Transverse colon (tissue), 4 donors: ENCODE data around the gene RAD52. TPM values are rescaled to one million over a fixed set of nuclear protein-coding genes. Genes with fewer than 3 reads are reported as not detected.

Experiments
- DNase-seq: peaks from one replicate; pipeline ENCODE4 v3.0.0-alpha.2; 2019
- H3K27ac ChIP-seq, 4 donors: fragments of 200-600 bp; sonication (generic); 2 replicates each; pipeline ENCODE4 v1.5.1; 2016 to 2018; ENCODE audit warnings: inconsistent platforms in 4 of 4
- H3K27me3 ChIP-seq: fragments of 200-600 bp; sonication (generic); 2 replicates; pipeline ENCODE4 v1.5.1; 2017; ENCODE audit warnings: inconsistent platforms
- H3K36me3 ChIP-seq, 4 donors: fragments of 200-600 bp; sonication (generic); 2 replicates each; pipeline ENCODE4 v1.5.1; 2017 to 2019; ENCODE audit warnings: inconsistent platforms in 4 of 4
- H3K4me1 ChIP-seq, 4 donors: fragments of 200-600 bp; sonication (generic); 2 replicates each; pipeline ENCODE4 v1.5.1; 2017 to 2020; ENCODE audit warnings: inconsistent platforms in 4 of 4
- H3K4me3 ChIP-seq, 4 donors: fragments of 200-600 bp; sonication (generic); 1 replicate in 1 of 4; 2 replicates in 3 of 4; pipeline versions ENCODE4 v1.5.1 to v1.6.1; 2017 to 2019; ENCODE audit warnings: inconsistent platforms in 4 of 4
- H3K9me3 ChIP-seq, 2 donors: fragments of 200-600 bp; sonication (generic); 2 replicates each; pipeline ENCODE4 v1.5.1; 2017 to 2019; ENCODE audit warnings: inconsistent platforms in 2 of 2
- EP300 ChIP-seq: sonication (generic); formaldehyde crosslinking; IDR thresholded peaks from one replicate; pipeline ENCODE4 v1.6.1; 2017; ENCODE audit warnings: antibody characterized with exemption, low read depth
- POLR2A ChIP-seq: fragments of 450-650 bp; IDR thresholded peaks from one replicate; pipeline ENCODE4 v1.6.1; 2016; ENCODE audit warnings: antibody characterized with exemption, mild to moderate bottlenecking, moderate library complexity
- POLR2AphosphoS5 ChIP-seq, 3 donors: sonication (generic); formaldehyde crosslinking; IDR thresholded peaks; one replicate each; pipeline ENCODE4 v1.6.1; 2016; ENCODE audit warnings: antibody characterized with exemption in 3 of 3
- WGBS, 2 donors: methylation state at CpG; one replicate each; pipeline ENCODE4 v1.1.5; 2018; ENCODE audit warnings: low coverage in 1 of 2; 5-methylcytosine and 5-hydroxymethylcytosine counted together
- in situ Hi-C, 4 donors: fragments of 200-750 bp; cut with MboI; loops; one replicate each; pipeline versions ENCODE4 v1.15.0 to v1.15.1; 2017; ENCODE audit warnings: low sequenced_read_pairs in 3 of 4, low pct_ligation_motif_present in 1 of 4, low pct_unique_long_range_greater_than_20kb in 1 of 4
- intact Hi-C: fragments of 100-400 bp; cut with DNase I; formaldehyde crosslinking; loops from one replicate; pipeline ENCODE4 v1.15.1; 2023; ENCODE audit warnings: low total_unique reads
- total RNA-seq, 4 donors: library from RNA; depleted of rRNA; stranded (reverse); fragments of >200 nt; gene quantifications; one replicate each; pipeline ENCODE4 v1.1.0, GENCODE V29; 2016
- TF ChIP-seq, protein P1 (sequence below), 5 experiments: fragments of 200-600 bp in 3 of 5; fragments of 450-650 bp in 2 of 5; sonication (generic) in 3 of 5; IDR thresholded peaks; 1 replicate in 2 of 5; 2 replicates in 3 of 5; pipeline ENCODE4 v1.5.1; 2016 to 2017; ENCODE audit warnings: antibody characterized with exemption in 5 of 5, inconsistent platforms in 3 of 5, mild to moderate bottlenecking in 2 of 5, moderate library complexity in 1 of 5

The RAD52 gene
- total RNA-seq, 4 donors from 2014 or later = 12.7 to 84.2 (median 31.4) TPM

DNA sequence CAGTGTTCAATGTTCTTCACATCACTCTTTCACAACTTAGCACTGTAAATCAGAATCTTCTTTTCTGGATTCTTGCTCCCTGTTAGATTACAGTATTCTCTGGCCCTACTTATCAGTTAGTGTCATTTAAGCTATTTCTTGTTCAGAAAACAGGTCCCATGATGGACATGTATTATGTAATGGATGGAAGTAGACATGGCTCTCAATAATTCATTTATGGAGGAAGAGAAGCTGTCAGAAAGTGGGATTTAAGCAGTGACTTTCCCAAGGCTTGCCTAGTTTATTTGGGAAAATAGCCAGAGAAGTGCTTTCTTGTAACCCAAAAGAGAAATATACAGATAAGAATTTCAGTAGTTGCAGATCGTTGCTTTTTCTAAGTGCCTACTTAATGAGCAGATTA, 43.2 kb upstream of the RAD52 start:
- intact Hi-C loops = no loop called here
- Histone ChIP-seq H3K27ac (peak overlapping the region in 2 of 4 donors; percentile 95 to 97), H3K4me3 (peak overlapping the region in 1 of 4 donors; percentile 80), H3K4me1 (peaks cover 21 to 49% (median 30%) of the 10 kb centered on the region in 4 donors), H3K27me3 (no peaks in the 10 kb centered on the region), H3K36me3 (no peaks in the 10 kb centered on the region), H3K9me3 (no peaks in the 10 kb centered on the region)
- WGBS, 2 donors = 70 to 77% methylated on average over 1 of the region's 1 CpG
- TF ChIP-seq, protein P1, sequence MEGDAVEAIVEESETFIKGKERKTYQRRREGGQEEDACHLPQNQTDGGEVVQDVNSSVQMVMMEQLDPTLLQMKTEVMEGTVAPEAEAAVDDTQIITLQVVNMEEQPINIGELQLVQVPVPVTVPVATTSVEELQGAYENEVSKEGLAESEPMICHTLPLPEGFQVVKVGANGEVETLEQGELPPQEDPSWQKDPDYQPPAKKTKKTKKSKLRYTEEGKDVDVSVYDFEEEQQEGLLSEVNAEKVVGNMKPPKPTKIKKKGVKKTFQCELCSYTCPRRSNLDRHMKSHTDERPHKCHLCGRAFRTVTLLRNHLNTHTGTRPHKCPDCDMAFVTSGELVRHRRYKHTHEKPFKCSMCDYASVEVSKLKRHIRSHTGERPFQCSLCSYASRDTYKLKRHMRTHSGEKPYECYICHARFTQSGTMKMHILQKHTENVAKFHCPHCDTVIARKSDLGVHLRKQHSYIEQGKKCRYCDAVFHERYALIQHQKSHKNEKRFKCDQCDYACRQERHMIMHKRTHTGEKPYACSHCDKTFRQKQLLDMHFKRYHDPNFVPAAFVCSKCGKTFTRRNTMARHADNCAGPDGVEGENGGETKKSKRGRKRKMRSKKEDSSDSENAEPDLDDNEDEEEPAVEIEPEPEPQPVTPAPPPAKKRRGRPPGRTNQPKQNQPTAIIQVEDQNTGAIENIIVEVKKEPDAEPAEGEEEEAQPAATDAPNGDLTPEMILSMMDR (IDR thresholded peaks at IDR 0.05) = no peak
- no peak for TF ChIP-seq EP300
- TF ChIP-seq POLR2AphosphoS5 (IDR thresholded peaks at IDR 0.05) = no peak
- TF ChIP-seq POLR2A = no peak
- no peak for DNase-seq
- in situ Hi-C loops = no loop called here

DNA sequence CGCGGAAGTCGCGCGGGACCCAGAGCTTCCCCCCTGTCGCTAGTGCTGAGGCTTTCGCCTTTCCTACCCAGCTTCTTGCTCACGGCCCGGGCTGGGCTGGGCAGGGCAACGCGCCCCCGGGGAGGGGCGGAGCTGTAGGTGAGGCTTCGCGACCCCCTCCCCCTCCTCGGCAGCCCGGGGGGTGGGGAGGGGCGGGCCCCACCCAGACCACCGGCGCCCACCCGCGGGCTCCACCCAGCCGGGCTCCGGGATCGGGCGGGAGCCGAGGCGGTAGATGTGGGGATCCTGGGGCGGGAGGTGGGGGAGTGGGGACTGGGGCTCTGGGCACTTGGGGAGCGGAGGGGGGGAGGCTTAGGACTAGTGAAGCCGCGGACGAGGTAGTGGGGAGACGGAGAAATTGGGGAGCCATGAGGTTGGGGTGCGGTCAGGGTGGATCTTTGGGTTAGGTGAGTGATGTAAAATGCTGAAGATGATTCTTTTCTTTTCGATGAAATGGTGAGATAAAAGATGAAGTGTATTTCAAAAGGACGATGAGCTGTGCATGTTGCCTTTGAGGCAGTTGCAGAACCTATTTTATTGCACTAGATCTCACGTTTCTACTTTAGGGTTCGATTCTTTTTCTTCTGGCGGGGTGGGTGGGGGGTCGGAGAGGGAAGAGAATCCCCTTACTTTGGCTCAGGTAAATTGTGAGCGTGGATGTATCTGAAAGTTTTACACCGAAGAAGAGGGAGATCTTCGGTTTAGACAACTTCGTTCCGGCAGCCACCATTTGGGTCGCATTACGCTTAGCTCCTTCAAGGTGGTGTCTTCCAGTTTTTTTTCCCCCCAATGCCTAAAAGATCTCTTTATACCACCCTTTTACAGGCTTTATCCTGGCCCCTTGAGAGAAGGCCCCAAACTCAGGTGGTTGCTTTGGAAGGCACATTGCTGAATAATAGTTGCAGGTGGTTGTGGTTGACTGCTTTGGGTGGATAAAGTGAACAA, 42.1 kb upstream of the RAD52 start:
- H3K4me3 ChIP-seq = peak overlapping the region; percentile 80 to 95 (median 86)
- no peaks in the 10 kb centered on the region for H3K9me3 ChIP-seq
- H3K4me1 ChIP-seq = peaks cover 21 to 46% (median 30%) of the 10 kb centered on the region in 4 donors
- no peaks in the 10 kb centered on the region for H3K27me3 ChIP-seq
- intact Hi-C loops (no loop called here), in situ Hi-C loops (no loop called here)
- 7 to 14% methylated on average over 15 to 25 of the region's 48 CpGs for WGBS, 2 donors
- peak; percentile 35 for DNase-seq
- H3K27ac ChIP-seq = peak overlapping the region; percentile 95 to 98 (median 96)
- H3K36me3 ChIP-seq = no peaks in the 10 kb centered on the region
- TF ChIP-seq EP300 (no peak), POLR2AphosphoS5 (IDR thresholded peaks at IDR 0.05) (no peak), POLR2A (no peak)
- TF ChIP-seq, protein P1 (IDR thresholded peaks at IDR 0.05) = no peak

DNA sequence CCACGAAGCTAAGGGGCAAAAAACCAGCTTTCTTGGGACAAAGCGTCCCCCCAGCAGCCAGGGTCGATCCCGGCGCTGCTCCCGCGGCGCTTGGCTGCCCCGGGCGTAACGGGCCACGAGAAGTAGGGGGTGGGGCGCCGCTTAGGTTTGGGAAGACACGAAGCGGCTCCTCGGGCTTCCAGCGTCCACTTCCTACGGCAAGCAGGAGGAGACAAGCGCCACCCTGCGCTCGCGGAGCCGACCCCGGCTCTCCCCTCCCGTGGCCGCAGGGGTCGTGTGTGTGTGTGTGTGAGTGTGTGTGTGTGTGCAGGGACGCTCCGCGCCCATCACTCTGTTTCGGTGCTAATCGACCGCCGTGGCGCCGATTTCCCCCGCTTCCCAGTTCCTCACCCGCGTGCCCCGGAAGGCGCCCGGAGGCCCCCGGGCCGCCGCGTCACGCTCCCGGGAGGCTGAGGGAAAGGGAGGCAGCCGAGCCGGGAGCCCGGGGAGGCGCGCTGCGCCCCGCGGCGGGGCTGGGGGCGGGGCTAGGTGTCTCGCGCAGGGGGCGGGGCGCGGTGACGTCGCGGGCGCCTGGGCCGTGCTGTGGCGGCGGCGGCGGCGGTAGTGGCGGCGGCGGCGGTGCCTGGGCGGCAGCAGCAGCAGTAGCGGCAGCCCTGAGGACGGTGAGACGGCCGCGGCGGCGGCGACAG, 41.3 kb upstream of the RAD52 start, which contains the start of gene ERC1:
Gene ERC1, plus strand, starts transcription at position 563 of the 689 bp plus-strand sequence. CDS start 36,681 bp downstream, outside the sequence.
- H3K4me1 ChIP-seq = peaks cover 21 to 46% (median 30%) of the 10 kb centered on the region in 4 donors
- peak within 1 kb of the TSS; percentile 95 to 98 (median 96) for H3K27ac ChIP-seq
- in situ Hi-C loops (no loop called here), intact Hi-C loops (no loop called here)
- H3K9me3 ChIP-seq = no peaks in the 10 kb centered on the region
- WGBS, 2 donors = 1% methylated on average over 39 of the region's 87 CpGs; no CpG with 5 or more reads in 1 of the 2 donors
- H3K27me3 ChIP-seq = no peaks in the 10 kb centered on the region
- peak; percentile 91 for DNase-seq
- TF ChIP-seq POLR2AphosphoS5 (IDR thresholded peaks at IDR 0.05) (peak; percentile 70 to 72 (median 71)), EP300 (no peak), POLR2A (peak; percentile 80)
- TF ChIP-seq, protein P1 (IDR thresholded peaks at IDR 0.05) = peak in 2 of 5 experiments; percentile 12 to 33
- peak within 1 kb of the TSS; percentile 80 to 95 (median 86) for H3K4me3 ChIP-seq
- no peaks in the 10 kb centered on the region for H3K36me3 ChIP-seq
